Femur (tissue), 1 donor: ENCODE measurements around the gene SPATA12.
A peak's percentile ranks its signal among the peaks of the same experiment; 100 is the strongest.

ENCODE experiments used
- DNase-seq: peaks from one replicate; pipeline ENCODE4 v3.0.0-alpha.2; 2017

The SPATA12 gene

DNA sequence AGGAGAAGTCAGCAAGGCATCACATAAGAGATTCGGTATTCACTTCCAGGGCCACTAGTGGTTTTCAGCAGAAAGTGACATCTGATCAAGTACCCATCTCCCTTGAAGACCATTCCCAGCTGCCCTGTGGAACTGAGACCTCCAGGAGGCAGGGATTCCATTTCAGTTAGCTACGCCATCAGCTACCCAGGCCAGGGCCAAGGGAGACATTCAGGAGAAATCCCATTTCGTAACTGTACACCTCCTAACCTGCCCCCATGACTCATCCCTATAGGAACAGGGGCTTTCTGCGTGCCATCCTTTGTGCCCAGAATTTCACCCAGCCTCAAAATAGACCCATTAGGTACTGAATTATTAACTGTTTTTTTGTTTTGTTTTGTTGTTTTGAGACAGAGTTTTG is 24.7 kb downstream of the SPATA12 start:
- DNase-seq: no peak

DNA sequence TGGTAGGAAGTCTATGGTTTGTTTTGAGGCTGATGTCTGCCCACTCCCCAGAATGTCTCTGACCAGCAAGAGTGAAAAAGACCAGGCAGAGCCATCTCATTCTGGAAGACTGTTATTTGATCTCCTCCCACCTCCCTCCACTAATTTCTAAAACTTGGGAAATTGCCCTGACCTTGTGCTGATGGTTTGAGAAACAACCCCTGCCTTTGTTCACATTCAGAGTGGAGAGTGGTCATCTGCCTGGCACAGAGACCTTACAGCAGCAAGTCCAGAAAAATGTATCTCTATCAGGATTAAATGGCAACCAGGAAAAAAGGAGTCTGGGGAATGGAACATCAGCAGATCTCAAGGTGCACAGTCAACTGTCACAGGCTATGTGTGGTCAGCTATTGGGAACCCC is 25.7 kb downstream of the SPATA12 start:
- DNase-seq: no peak

DNA sequence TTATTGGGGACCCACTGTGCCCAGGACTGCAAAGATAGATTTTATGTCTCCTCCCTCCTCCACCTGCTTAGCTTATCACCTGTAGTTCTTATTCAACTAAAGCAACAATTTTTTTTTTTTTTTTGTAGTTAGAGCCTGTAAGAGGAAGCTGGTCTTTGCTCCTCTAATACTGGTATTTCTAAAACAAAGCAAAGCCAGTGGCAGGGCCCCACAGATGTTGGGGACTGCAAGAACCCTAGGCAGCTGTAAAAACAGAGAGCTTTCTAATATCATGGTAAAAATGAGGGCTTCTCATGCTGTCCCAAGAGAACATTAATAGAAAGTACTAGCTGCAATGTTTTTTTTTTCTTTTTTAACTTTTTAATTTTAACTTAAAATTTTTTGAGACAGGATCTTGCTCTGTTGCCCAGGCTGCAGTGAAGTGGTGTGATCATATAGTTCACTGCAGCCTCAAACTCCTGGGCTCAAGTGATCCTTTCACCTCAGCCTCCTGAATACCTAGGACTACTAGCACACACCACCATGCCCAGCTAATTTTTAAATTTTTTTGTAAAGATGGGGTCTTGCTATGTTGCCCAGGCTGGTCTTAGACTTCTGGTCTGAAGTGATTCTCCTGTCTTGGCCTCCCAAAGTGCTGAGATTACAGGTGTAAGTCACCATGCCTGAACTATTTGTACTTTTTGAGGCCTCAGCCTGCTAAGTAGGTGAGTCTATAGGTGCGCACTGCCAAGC is 27.1 kb downstream of the SPATA12 start:
- no peak for DNase-seq

DNA sequence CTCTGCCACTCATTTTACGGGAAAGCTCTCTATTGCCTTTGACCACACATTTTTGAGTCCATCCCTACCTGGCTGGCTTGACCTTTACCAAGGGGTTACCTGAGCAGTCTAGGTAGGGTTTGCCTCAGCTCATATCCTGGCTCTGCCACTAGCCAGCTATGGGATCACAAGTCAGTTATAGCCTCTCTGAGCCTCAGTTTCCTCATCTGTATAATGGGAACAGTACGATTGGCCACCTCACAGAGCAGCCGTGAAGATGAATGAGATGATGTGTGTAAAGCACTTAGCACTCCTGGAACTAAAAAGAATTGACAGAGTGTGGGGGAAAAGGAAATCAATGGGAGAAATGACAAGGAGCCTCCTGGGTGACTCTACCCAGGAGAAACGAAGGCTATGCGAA is 28.0 kb downstream of the SPATA12 start:
- no peak for DNase-seq

DNA sequence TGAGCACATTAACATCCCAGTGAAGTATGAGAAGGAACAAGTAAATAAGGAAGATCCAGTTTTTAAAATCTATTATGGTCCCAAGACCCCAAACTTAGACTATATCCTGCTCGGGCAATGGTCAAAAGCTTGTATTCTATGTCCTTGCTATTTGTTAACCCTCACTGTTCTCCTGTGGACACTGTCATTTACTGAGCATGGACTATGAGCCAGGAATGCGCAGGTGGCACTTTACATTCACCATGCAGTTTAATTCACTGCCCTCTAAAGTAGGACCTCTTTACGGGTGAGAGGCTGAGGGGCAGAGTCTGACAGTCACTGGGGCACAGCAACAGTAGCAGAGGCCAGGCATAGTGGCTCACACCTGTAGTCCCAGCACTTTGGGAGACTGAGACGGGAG is 28.6 kb downstream of the SPATA12 start:
- no peak for DNase-seq

DNA sequence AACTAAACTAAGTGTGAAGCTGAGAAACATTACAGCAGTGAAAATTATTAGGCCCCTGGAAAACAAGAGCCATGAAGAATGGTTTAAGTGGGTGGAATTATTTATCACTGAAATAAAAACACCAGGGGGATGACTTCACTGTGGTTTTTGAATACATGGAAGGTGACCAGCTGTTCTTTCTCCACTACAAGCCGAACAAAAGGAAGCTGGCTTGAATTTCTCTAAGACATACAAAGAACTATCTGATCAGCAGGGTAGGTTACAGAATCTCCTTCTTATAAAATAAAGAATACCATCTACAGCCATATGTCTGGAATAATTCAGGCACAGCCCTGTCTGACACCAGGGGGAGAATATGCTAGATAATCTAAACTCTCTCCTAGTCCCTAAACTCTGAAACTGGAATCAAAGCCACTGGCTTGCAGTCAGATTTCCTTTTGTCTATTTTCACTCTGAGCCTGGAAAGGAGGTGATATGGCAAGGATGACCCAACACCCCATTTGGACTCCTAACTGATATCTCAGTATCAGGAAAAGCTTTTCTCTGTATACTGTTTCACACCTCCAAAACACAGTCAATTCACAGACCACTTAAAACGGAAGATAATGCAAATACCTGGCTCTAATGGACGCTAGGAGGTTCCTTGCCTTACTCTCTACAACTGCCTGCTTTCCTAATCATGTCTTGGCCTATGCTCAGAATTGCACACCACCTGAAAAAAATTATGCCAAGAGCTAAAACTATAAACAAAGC is 31.2 kb downstream of the SPATA12 start:
- DNase-seq: no peak

DNA sequence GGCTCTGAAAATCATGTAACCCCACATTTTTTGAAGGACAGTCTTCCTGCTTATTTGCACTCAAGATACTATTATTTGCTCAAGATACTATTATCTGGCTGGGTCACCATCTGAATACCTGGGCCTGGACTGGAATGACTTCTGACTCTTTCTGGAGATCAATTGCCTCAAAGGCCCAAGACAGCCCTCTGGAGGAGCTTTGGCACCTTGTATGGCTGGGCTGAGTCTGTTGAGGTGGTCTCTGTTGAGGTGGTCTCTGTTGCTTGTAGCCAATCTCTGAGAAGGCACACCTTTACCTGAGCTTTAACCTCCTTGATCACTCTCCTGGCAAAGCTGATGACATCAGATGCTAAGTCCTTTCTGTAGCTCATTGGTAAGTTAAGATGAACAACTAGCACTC is 33.0 kb downstream of the SPATA12 start:
- no peak for DNase-seq

DNA sequence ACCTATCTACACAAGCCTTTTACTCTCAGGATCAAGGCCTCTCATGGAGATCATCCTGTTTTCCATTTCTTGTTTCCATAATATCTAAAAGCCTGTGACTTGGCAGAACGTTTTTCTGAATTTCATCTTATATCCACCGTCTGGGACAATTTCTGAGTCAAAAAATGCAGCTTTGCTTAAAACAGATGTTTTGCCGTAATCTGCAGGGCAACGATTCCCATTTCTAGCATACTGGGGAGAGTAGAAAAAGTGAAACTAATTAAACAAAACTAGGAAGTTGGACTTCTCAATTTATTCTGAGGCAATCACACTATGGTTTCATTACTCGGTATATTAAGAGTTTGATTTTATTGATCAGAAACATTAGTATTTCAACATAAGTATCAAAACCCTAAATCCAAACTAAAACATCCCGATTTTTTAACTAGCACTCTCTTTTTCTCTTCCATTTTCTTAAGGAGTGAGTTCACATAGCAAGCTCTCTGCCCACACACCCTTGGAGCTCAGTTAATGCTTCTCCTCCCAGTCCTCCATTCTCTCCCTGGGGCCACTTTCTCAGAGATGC is 33.6 kb downstream of the SPATA12 start:
- no peak for DNase-seq

DNA sequence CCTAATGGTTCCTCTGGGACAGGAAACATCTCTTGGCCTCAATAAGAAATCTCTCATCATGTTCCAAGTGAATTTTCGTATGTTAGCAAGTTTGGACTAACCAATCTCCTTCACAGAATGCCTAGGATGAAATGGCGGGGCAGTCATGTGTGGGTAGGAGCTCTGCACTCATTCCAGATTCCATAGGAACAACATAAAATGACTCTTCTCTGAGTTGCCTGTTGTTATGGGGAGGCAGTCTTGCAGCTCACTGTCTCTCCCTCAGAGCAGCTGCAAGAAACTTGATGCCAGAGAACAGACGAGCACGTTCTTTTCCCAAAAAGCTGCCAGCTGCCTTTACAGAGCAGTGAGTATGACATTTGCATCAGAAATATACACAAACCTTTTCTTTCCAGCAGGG is 34.1 kb downstream of the SPATA12 start:
- DNase-seq: peak; percentile 85

DNA sequence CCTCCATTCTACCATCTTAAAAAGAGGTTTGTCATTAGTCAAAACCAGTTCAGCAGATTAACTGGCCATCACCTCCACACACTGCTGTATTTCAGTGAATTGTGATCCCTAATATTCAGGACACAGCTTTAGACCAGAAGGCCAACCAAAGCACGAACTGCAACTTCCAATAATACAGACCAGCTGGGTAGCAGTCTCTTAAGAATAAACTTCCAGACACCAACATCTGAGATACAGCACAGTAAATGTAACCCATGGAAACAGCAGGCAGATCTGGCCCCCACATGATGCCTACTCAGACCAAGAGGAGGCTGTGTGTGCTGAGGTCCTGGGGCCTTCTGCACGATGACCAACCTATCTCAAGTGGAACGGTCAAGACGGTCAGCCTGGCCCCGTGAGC is 34.9 kb downstream of the SPATA12 start:
- no peak for DNase-seq

DNA sequence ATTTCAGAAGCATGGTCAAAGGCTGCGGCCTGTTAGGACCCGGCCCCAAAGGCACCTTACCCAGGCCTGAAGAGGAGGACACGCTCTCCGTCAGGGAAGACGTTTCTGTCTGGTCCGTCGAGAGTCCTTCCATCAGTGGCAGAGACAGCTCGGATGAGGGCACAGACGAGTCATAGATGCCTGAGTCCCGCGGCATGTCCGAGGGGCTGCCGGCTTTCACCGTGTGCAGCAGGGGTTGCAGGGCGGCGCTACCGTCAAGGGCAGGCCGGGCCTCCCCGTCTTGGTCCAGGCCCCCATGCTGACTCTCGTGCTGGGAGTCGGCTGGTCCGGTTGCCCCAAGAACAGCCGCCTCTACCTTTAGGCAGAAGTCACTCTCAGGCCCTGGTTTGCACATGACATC is 37.1 kb downstream of the SPATA12 start:
- DNase-seq: no peak

DNA sequence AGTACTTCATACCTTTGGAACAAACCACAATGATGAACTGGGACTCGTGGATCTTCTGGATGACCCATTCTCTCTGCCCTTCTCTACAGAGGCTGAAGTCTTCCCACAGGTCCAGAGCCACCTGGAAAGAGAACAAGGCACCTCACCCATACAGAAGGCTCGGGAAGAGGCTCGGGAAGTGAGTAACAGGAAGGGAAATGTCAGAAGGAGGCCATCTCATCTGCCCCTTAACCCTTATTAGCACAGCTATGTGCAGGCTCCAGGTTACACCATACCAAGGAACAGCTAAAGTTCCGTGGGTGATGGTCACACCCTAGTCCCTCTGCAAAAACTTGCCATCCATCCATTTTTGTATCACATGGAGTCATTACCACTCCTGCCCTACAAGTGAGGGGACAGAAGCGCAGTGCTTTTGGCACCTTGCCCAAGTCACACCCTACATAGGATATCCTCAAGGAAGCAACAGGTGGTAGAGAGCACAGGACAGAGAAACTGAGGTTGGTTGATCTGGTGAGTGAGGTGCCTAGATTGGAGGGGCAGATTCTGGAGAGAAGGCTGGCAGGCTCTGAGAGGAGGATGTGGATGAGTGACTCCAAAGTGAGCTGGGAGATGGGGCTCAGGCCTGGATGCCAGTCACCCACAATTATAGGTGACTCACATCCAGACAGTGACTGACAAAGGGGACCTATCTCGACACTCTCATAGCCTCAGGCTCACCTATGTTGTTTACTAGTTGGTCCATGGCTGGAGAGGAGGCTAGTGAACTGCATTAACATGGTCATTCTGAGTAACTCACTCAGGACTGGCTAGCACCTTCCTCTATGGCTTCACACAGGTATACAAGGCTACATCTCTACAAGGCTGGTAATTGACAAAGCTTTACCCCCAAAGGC is 38.2 kb downstream of the SPATA12 start:
- DNase-seq: no peak

DNA sequence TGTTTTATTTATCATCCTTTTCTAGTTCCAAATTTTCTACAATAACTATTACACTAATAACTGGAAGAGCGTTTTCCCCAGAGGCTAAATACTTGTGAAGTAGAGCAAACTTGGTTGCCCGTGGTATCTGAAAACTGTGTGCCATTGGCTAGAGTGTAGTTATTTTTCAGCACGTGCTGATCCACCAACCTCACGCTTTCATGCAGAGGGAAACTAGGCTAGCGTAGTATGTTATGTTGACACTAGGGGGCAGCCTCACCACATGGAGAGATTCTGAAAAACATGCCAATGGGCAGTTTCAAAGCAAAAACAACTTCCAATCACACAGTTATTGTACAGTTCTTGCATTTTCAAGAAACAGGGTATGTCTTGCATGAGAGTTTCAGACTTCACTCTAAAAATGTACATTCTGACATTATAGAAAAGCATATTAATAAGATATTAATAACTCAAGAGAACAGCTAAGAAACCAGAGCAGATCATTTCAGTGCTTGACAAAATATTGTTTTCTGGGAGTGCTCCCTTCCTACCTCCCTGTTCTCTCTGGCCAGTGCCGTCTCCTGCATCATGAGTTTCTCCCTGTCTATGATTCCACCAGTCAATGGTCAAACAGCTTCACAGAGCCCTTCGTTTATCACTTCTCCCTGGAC is 39.7 kb downstream of the SPATA12 start:
- DNase-seq: peak; percentile 82

DNA sequence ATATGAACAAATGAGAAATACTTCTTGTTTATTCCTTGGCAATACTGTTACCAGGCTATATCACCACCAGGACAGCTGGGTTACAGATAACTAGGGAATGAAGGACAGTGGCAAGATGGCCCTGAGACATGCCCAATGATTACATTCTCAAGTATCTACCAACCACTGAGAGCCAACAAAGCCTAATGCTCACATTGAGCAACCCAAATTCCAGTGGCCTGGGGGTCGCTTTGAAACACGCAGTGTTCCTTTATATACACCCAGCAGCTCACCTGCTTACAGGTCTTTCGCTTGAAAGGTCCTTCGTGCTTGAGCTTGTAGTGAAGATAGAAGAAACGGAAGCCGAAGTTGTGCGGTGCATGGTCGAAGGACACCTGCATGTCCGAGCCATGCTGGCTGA is 45.1 kb downstream of the SPATA12 start:
- DNase-seq: no peak

DNA sequence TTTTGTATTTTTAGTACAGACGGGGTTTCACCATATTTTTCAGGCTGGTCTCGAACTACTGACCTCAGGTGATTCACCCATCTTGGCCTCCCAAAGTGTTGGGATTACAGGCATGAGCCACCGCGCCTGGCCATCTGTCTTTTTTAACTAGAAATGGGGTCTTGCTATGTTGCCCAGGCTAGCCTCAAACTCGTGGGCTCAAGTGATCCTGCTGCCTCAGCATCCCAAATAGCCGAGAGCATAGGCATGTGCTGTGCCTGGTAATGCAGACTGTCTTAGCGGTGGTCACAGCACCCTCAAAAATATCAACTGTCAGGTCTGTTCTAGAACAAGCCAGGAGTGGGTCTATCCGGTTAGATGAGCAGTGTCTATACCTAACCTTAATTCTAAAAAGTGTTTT is 48.2 kb downstream of the SPATA12 start:
- no peak for DNase-seq

DNA sequence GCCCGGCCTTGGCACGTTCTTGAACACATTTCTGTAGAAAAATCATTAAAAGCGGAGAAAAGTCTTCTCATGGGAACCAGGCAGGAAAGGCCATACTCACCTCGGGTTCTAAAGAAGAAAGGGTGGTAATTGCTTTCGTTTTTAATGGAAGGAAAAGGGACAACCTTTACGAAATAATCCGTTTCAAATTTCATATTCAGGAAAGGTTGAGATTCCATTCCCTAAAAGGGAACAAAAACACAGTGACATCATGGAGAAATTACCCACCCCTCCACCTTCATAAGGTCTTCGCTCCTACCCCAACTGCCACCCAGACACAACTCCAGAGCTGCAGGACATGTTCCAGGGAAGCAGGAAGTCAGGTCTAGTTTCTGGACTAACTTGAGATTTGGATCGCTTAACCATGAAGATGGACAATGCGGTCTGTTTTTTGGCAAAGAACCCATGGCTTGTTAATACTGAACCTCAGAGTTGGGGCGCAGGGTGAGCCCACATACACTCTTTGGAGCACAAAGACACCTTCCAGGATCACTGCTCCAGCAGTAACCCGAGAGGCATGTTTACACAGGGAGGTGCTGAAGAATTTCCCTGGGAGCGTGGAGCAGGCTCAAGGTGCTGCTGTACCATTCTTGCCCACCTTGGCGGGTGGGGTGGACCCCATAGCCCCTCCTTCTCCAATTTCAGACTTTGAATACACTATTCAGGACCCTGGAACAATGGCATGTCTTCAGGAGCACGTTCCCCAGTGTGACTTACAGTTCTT is 49.2 kb downstream of the SPATA12 start:
- no peak for DNase-seq

DNA sequence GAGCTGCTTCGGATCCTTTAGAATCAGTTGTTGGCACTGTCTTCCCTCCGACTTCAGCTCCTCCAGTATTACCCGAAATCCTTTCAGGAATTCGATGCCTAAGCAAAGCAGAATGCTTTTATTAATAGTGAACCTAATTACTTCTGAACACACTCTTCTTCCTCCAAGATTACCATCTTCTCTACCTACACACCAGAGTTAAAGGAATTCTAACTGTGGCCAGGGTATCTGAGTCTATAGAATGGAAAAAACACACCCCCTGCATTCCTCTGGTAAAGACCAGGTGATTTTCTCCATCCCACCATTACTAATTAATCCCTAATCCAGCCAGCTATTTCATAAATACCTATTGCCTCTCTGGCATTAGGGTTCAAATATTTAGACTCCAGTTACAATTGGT is 49.8 kb downstream of the SPATA12 start:
- no peak for DNase-seq

DNA sequence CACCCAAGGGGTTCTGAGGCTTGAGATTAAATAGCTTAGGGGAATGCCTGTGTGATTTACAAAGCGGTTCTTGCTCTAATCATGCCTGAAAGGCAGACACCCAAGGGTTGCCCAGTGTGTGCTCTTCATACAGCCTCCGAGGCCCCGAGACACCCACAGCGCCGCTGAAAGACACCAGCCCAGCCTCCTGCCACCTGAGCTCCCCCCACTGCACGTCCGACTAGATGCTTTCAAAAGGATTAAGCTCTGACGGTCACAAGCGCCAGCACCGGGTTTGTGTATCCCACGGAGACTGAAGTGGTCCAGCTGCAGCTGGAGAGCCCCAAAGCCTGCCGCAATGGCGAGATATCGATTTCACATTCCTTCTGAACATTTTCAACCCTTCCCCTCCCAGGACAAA is 50.3 kb downstream of the SPATA12 start:
- DNase-seq: peak; percentile 63

DNA sequence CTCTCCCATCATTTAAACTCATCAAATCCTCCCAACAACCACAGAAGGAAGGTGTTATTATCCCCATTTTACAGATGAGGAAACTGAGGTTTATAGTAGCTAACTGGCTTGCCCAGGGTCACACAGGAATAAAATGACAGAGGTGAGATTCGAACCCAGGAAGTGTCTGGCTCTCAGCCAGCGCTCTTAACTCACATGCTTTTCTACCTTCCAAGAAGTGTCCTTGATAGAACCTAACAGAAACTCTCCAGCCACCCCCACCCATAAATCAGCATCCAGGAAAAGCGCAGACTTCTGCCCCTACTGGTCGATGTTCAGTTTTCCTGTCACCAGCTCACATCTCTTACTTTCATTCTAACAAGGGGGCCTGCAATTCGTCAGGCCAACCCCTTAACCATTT is 51.7 kb downstream of the SPATA12 start:
- DNase-seq: no peak

DNA sequence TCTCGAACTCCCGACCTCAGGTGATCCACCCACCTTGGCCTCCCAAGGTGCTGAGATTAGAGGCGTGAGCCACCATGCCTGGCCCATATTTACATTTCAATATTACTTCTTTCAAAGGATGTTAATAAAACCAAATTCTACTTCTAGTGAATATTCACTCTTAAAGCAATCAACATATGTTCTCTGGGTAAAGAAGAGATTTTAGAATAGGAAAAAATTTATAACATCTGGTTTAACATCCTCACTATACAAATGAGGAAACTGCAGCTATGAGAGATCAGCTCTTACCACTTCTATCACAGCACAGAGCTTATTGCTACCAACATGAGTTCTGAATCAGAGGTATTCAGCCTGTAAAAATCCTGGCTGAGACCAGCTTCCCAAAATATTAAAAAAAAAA is 56.0 kb downstream of the SPATA12 start:
- no peak for DNase-seq

DNA sequence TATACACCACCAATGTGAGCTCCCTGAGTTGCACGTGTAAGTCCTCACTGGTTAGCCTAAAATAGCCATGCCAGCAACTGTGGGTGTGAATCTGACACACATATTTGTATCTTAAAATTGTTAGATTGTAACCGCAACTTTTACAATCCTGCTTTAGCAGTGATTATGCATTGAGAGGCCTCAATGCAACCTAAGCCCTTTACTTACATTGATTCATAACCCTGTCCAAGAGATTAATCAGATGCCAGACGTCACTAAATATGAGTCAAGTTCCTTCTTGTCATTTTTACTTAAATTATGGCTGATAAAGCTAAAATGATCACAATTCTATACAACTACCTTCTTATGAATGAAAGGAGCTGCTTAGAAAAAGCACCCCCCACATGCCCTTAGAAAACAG is 57.8 kb downstream of the SPATA12 start:
- DNase-seq: no peak

DNA sequence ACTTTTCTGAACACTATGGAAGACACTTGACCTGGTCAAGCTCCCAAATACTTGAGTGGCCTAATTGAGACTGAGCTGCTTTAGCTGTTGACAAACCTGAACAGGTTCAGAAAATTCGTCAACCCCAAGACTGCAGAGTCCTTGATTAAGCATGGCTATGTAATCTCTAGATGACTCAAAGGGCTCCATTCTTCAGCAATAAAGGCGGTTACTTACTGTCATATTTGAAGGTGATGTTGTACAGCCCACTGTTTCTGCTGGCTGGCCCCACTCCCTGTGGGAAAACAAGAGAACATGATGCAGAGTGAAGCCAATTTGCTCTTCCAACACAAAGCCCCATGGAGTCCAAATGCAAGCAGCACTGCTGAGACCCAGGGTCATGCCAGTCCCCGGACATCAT is 59.6 kb downstream of the SPATA12 start:
- no peak for DNase-seq
